ENCODE data around the gene DIS3.
"Not testable (repeated sequence)": the region's sequence is repeated elsewhere in the genome, so short reads cannot be mapped to it uniquely, and the experiment has no call there.

DIS3 gene

DNA sequence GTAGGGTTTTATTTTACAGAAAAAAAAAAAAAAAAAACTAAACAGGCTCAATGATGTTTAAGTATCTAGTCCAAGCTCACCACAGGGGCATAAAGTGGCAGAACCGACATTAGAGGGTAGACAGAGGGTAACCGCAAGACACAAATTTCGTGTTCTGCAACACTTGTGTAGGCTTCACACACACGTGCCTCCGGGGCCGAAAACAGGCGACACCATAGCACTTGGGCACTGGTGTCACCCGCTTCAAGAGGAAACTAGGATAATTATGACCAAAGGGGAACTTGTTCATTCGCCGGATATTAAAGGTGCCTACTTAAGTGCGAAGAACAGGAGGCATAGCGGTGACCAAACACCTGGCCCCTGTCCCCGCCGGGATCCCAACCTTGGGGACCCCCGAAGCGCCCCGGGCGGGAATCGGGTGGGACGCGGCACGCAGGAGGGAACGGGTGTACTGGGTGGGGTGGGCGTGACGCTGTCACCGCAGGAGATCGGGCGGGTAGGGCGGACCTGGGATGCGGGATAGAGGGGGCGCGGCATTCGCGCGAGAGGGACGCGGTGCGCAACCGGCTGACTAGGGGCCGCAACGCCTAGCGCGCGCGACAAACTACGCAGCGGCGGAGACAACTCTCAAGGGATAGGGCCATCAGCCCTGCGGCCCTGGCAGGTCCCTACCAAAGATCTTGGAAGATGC lies 54.8 kb downstream of the DIS3 start:
- peaks cover 21% of the 10 kb centered on the region for H3K4me1 ChIP-seq
- DNase-seq (ENCODE audit: low spot score in 2 of 2), result peak; percentile 22 to 77
- no peaks in the 10 kb centered on the region for H3K9me3 ChIP-seq
- H3K27me3 ChIP-seq (ENCODE audit: low read depth), result no peaks in the 10 kb centered on the region
- H3K36me3 ChIP-seq (replicated peaks), result peaks cover 26% of the 10 kb centered on the region
- in situ Hi-C loops (cut with MboI; ENCODE audit: low sequenced_read_pairs), result no loop called here
- peak overlapping the region; percentile 71 for H3K4me3 ChIP-seq

DNA sequence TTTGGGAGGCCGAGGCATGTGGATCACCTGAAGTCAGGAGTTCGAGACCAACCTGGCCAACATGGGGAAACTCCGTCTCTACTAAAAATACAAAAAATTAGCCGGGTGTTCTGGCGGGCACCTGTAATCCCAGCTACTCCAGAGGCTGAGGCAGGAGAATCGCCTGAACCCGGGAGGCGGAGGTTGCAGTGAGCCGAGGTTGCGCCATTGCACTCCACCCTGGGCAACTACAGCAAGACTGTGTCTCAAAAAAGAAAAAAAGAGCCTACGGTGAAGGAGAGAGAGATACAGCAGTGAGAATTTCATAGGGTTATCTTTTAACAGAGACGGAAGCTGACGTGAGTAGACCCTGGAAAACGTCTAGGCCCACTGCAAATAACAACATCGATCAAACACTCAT lies 55.5 kb downstream of the DIS3 start:
- peaks cover 21% of the 10 kb centered on the region for H3K4me1 ChIP-seq
- in situ Hi-C loops (cut with MboI; ENCODE audit: low sequenced_read_pairs); H3K9me3 ChIP-seq; H3K27me3 ChIP-seq (ENCODE audit: low read depth); DNase-seq (ENCODE audit: low spot score in 2 of 2): not testable (repeated sequence)
- H3K36me3 ChIP-seq (replicated peaks), result peaks cover 19% of the 10 kb centered on the region
- H3K4me3 ChIP-seq, result peak overlapping the region; percentile 71

DNA sequence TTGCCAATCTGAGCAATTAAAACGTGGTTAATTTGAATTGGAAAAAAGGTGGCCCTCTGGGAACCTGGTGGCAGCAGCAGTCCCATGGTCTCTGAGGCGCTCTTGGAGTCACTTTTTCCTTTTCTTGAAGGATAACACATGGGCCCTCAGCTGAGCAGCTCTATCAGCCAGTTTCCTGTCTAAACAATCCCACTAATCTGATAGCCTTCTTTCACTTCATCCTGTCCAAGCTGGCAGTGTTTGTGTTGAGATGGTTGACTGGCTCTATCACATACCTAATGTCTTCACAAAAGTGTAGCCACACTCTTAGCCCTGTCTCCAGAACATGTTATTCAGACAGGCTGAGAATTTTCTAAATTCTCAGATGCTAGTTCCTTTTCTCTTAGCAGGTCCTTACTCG lies 64.9 kb downstream of the DIS3 start:
- no peak overlapping the region for H3K4me3 ChIP-seq
- no peaks in the 10 kb centered on the region for H3K27me3 ChIP-seq (ENCODE audit: low read depth)
- in situ Hi-C loops (cut with MboI; ENCODE audit: low sequenced_read_pairs), result no loop called here
- DNase-seq (ENCODE audit: low spot score in 2 of 2), result no peak
- peaks cover 48% of the 10 kb centered on the region for H3K36me3 ChIP-seq (replicated peaks)
- H3K9me3 ChIP-seq, result 0 out of 2 replicates have a peak, but pooled peaks cover 3% of the 10 kb centered on the region
- H3K4me1 ChIP-seq, result no peaks in the 10 kb centered on the region

Data from HAP-1 (cell line).